Esophagus squamous epithelium (tissue), 5 donors: ENCODE data around the gene DRG2. TPM values are rescaled to one million over a fixed set of nuclear protein-coding genes. Genes with fewer than 3 reads are reported as not detected.

Experiments used
- DNase-seq: peaks from one replicate; lab custom pipeline; 2025; lab: John Stamatoyannopoulos, UW
- H3K27ac ChIP-seq, 4 donors: fragments of 200-600 bp; sonication (generic); one replicate each; pipeline ENCODE4 v1.5.1; 2016 to 2019; ENCODE audit warnings: mild to moderate bottlenecking in 1 of 4
- H3K27me3 ChIP-seq, 4 donors: fragments of 200-600 bp; sonication (generic); 1 replicate in 3 of 4; 2 replicates in 1 of 4; pipeline versions ENCODE4 v1.5.1 to v1.6.0; 2017 to 2021; ENCODE audit warnings: antibody characterized with exemption in 1 of 4
- H3K36me3 ChIP-seq, 3 donors: fragments of 200-600 bp; sonication (generic); one replicate each; pipeline ENCODE4 v1.5.1; 2016 to 2019
- H3K4me1 ChIP-seq, 3 donors: fragments of 200-600 bp; sonication (generic); one replicate each; pipeline ENCODE4 v1.5.1; 2017 to 2019
- H3K4me3 ChIP-seq, 4 donors: fragments of 200-600 bp; sonication (generic); 1 replicate in 3 of 4; 2 replicates in 1 of 4; pipeline ENCODE4 v1.5.1; 2016 to 2019; ENCODE audit warnings: mild to moderate bottlenecking in 2 of 4, moderate library complexity in 1 of 4
- H3K9me3 ChIP-seq, 3 donors: fragments of 200-600 bp; sonication (generic); one replicate each; pipeline ENCODE4 v1.5.1; 2016 to 2019
- POLR2A ChIP-seq, 4 donors: fragments of 450-650 bp; IDR thresholded peaks; one replicate each; pipeline ENCODE4 v1.6.1; 2017; ENCODE audit warnings: antibody characterized with exemption in 4 of 4, mild to moderate bottlenecking in 4 of 4, moderate library complexity in 3 of 4
- WGBS, 2 donors: methylation state at CpG; one replicate each; pipeline ENCODE4 v1.1.5; 2018; 5-methylcytosine and 5-hydroxymethylcytosine counted together
- intact Hi-C: fragments of 100-400 bp; cut with DNase I; formaldehyde crosslinking; loops from one replicate; pipeline ENCODE4 v1.15.0; 2022
- total RNA-seq, 4 donors: library from RNA; depleted of rRNA; stranded (reverse); fragments of >200 nt; gene quantifications; one replicate each; pipeline ENCODE4 v1.1.0, GENCODE V29; 2016
- TF ChIP-seq, protein P1 (sequence below), 6 experiments: fragments of 450-650 bp in 4 of 6; fragments of 200-600 bp in 2 of 6; sonication (generic) in 2 of 6; IDR thresholded peaks; one replicate each; pipeline ENCODE4 v1.5.1; 2016 to 2019; ENCODE audit warnings: antibody characterized with exemption in 6 of 6, mild to moderate bottlenecking in 4 of 6, moderate library complexity in 4 of 6
- donor health status: DM: yes; HTN: yes; CAD: no.

DRG2 gene
- total RNA-seq, 4 donors from 2014 or later, result 31.8 to 45.4 (median 37.9) TPM

DNA sequence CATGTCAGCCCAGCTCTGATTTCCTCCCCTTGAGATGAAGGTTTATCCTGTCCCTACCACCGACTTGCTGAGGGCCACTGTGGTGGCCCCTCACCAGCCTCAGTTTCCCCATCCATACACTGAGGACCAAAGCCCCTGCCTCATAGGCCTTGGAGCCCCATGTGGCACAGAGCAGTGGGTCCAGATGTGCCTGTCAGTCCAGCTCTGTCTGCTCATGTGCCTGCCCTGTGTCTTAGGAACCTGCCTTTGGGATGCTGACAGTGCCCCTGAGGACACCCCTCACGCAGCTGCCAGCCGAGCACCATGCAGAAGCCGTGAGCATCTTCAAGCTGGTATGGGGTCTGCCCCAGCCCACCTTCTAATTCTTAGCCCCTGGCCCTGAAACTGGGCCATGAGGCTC is 56.5 kb downstream of the DRG2 start:
- Histone ChIP-seq H3K4me1 (peaks cover 0 to 22% (median 0%) of the 10 kb centered on the region in 3 donors), H3K9me3 (no peaks in the 10 kb centered on the region), H3K36me3 (no peaks in the 10 kb centered on the region), H3K4me3 (no peak overlapping the region), H3K27ac (no peak overlapping the region), H3K27me3 (peaks cover 0 to 29% (median 0%) of the 10 kb centered on the region in 4 donors)
- TF ChIP-seq, protein P1, sequence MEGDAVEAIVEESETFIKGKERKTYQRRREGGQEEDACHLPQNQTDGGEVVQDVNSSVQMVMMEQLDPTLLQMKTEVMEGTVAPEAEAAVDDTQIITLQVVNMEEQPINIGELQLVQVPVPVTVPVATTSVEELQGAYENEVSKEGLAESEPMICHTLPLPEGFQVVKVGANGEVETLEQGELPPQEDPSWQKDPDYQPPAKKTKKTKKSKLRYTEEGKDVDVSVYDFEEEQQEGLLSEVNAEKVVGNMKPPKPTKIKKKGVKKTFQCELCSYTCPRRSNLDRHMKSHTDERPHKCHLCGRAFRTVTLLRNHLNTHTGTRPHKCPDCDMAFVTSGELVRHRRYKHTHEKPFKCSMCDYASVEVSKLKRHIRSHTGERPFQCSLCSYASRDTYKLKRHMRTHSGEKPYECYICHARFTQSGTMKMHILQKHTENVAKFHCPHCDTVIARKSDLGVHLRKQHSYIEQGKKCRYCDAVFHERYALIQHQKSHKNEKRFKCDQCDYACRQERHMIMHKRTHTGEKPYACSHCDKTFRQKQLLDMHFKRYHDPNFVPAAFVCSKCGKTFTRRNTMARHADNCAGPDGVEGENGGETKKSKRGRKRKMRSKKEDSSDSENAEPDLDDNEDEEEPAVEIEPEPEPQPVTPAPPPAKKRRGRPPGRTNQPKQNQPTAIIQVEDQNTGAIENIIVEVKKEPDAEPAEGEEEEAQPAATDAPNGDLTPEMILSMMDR (IDR thresholded peaks at IDR 0.05), result no peak
- no peak for TF ChIP-seq POLR2A (IDR thresholded peaks at IDR 0.05)
- DNase-seq, result no peak
- 73 to 90% methylated on average over 2 of the region's 4 CpGs for WGBS, 2 donors
- intact Hi-C loops, result no loop called here

DNA sequence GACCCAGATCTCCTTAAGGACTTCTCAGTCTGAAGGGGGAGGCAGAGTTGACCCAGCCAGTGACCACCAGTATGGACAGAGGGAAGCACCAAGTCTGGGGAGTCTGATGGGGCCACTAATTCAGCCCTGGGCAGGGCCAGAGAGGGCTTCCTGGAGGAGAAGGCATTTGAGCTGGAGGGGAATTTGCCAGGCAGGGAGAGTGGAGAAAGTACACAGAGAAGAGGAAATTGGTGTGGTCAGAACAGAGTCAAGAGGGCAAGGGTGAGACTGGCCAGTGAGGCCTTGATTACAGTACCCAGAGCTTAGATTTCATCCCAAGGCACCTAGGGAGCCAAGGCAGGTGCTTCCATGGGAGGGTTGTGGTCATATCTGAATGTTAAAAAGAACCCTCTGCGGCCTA is 57.1 kb downstream of the DRG2 start:
- Histone ChIP-seq H3K27me3 (peaks cover 0 to 29% (median 0%) of the 10 kb centered on the region in 4 donors), H3K4me3 (no peak overlapping the region), H3K9me3 (no peaks in the 10 kb centered on the region), H3K4me1 (peaks cover 0 to 17% (median 0%) of the 10 kb centered on the region in 3 donors), H3K36me3 (no peaks in the 10 kb centered on the region), H3K27ac (no peak overlapping the region)
- DNase-seq, result no peak
- 86 to 92% methylated on average over 1 of the region's 1 CpG for WGBS, 2 donors
- TF ChIP-seq, protein P1 (IDR thresholded peaks at IDR 0.05), result no peak
- TF ChIP-seq POLR2A (IDR thresholded peaks at IDR 0.05), result no peak
- intact Hi-C loops, result no loop called here

DNA sequence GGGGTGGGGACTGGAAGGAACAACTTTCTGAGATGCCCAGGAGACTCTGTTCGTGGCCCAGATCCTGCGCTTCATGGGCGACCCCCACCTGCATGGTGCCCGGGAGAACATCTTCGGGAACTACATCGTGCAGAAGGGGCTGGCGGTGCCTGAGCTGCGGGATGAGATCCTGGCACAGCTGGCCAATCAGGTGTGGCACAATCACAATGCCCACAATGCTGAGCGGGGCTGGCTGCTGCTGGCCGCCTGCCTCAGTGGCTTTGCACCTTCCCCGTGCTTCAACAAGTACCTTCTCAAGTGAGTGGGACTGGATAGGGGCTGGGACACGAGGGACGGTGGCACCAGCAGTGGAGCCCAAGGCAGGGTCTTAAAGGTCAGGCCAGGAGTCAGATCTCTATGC is 58.1 kb downstream of the DRG2 start:
- H3K27ac ChIP-seq, result no peak overlapping the region
- 73 to 90% methylated on average over 8 of the region's 13 CpGs for WGBS, 2 donors
- no peaks in the 10 kb centered on the region for H3K9me3 ChIP-seq
- DNase-seq, result no peak
- no peak overlapping the region for H3K4me3 ChIP-seq
- TF ChIP-seq, protein P1 (IDR thresholded peaks at IDR 0.05), result no peak
- no peak for TF ChIP-seq POLR2A (IDR thresholded peaks at IDR 0.05)
- intact Hi-C loops, result no loop called here
- H3K36me3 ChIP-seq, result no peaks in the 10 kb centered on the region
- H3K4me1 ChIP-seq, result peaks cover 0 to 15% (median 0%) of the 10 kb centered on the region in 3 donors
- peaks cover 0 to 24% (median 0%) of the 10 kb centered on the region in 4 donors for H3K27me3 ChIP-seq

DNA sequence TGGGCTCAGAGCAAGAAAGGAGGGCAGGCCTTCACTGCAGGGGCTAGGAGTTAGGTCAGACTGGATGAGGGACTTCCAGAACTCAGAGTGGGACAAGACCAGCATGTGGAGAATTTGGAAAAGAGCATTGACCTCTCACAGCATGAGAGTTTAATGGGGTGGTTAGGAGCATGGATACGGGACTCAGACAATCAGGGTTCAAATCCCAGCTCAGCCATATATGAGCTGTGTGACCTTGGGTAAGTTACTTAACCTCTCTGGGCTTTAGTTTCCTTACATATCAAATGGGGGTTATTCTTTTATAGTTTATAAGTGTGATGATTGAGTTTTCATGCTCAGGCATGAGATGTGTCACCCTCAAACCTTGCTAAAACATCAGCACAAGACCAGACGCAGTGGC is 58.5 kb downstream of the DRG2 start:
- Histone ChIP-seq H3K4me1 (peaks cover 0 to 11% (median 0%) of the 10 kb centered on the region in 3 donors), H3K4me3 (no peak overlapping the region), H3K36me3 (no peaks in the 10 kb centered on the region), H3K27ac (no peak overlapping the region), H3K9me3 (no peaks in the 10 kb centered on the region), H3K27me3 (peaks cover 0 to 24% (median 0%) of the 10 kb centered on the region in 4 donors)
- TF ChIP-seq, protein P1 (IDR thresholded peaks at IDR 0.05), result no peak
- TF ChIP-seq POLR2A (IDR thresholded peaks at IDR 0.05), result no peak
- WGBS, 2 donors, result 92 to 96% methylated on average over 2 of the region's 2 CpGs
- intact Hi-C loops, result no loop called here
- no peak for DNase-seq

DNA sequence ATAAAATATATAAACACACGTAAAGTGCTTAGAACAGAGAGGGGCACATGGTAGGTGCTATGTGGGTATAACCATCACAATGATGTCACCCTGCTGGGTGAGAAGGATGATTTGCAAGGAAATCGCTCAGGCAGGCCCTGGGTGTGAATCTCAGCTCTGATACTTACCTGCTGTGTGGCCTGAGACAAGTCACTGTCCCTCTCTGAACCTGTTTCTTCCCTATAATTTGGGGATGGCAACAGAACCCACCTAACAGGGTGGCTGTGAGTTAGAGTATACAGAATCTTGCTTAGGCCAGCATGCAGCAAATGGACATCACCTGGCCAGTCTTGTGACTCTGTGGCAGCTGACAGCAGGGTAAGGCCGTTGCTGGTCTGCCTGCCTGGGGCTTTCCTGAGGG is 59.2 kb downstream of the DRG2 start:
- intact Hi-C loops, result no loop called here
- H3K9me3 ChIP-seq, result no peaks in the 10 kb centered on the region
- peaks cover 0 to 18% (median 0%) of the 10 kb centered on the region in 4 donors for H3K27me3 ChIP-seq
- H3K4me3 ChIP-seq, result no peak overlapping the region
- no peak for TF ChIP-seq POLR2A (IDR thresholded peaks at IDR 0.05)
- TF ChIP-seq, protein P1 (IDR thresholded peaks at IDR 0.05), result no peak
- WGBS, 2 donors, result 74 to 77% methylated on average over 3 of the region's 3 CpGs
- no peaks in the 10 kb centered on the region for H3K36me3 ChIP-seq
- H3K27ac ChIP-seq, result no peak overlapping the region
- no peak for DNase-seq
- H3K4me1 ChIP-seq, result peaks cover 0 to 7% (median 0%) of the 10 kb centered on the region in 3 donors
